ENCODE measurements around the gene TMEM220.

- TF ChIP-seq CTCF (IDR thresholded peaks at IDR 0.05; ENCODE audit: low read depth, low read length), result no peak
- TF ChIP-seq EZH2phosphoT487 (IDR thresholded peaks at IDR 0.05; ENCODE audit: low read depth), result no peak
Measured at GRCh38 chr17:10716218-10716617, 13.6 kb downstream of the TMEM220 start.
